Measurements from ENCODE around the gene BAHCC1.

The BAHCC1 gene

DNA sequence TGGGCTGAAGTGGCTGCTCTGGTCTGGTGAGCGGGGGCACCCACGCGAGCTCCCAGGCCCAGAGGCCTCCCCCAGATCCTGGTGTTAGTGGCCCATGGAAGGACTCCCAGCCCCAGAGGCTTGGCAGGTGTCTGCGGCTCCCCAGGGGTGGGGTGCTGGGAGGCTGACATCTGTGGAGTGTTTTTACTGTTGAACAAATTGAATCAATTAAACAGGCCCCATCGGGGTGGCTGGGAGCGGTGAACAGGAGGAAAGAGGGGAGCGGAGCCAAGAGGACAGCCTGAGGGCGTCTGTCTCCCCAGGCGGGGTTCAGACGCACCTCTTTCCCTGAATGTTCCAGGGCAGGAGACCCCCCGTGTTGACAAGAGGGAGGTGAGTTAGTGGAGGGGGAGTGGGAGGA, 87.4 kb downstream of the BAHCC1 start:
- no peak for DNase-seq

DNA sequence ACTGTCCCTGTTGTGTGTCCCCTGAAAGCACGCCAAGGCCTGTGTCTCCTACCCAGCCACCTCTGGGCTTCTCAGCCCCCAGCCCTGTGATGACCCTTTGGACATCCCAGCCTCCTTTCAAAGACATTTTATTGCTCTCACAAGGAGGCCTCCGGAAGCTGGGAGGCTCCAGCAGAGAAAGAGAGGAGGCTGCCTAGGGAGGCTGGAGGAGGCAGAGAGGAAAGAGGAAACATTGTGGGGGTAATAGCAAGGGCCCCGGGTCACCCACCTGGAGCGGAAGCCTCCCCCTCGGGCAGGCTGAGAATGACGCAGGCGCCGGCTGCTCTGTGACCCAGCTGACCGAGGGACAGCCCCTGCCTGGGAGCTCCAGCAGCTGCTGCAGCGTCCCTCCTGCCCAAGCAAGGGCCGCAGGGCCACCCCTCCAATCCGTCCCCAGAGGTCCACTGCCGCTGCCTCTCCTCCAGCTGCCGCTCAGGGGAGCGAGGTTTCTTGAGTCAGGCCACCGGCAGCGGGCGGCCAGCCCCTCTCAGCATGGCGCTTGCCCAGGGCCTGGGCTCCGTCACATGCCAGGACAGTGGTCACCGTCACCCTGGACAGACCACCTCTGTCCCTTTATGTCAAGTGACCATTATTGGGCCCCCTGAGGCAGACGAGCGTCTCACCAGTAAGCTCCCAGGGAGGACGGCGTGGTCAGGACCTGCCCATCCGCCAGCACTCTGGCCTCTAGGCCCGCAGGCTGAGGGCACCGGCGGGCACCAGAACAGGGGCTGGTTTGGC, 88.0 kb downstream of the BAHCC1 start:
- DNase-seq, result no peak

DNA sequence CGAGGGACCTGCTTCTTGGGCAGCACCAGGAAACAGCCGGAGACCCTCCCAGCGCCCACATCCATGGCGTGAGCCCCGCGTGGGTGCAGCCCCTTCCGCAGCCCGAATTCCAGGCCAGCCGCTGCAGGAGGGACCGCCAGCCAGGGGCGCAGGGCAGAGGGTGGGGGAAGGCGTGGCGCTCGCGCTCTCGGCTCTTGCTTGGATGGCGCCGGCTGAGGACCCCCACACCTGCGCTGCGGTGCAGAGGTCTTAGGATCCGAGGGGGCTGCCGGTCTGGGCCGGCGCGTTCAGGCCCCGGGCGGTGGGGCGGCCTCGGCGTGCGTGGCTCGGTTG, 88.6 kb downstream of the BAHCC1 start:
- peak; percentile 15 for DNase-seq

DNA sequence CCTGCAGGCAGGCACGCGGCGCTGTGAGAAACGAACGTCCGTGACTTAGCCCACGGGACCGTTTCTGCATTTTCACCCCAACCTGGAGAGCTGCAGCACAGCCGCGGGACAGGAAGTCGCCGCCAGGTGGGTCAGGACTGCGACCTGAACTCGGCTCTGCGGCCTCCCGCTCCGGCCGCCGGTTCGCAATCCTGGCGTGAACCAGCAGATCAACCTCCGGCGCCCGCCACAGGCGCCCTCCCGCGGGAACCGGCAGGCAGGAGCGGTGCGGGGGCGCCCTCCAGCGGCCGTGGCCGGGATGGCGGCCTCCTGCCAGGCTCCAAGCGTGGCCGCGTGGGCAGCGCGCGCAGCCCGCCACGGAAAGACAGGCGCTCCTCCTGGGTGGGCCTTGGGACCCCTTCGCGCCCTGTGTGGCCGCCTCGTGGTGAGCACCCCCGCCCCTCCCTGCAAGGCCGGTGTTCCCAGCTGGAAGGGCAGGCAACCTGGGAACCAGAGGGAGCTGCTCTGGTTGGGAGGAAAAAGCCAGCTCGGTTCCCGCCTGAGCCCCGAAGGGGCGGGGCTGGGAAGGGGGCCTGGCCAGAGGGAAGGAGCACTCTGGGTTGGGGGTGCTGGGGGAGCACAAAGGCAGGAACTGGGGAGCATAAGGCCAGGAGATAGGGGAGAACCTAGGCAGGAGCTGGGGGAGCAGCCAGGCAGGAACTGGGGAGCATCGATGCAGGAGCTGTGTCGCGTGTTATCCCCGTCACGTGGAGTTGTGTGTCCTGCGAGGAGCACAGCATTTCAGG, 89.1 kb downstream of the BAHCC1 start:
- DNase-seq, result peak; percentile 90

DNA sequence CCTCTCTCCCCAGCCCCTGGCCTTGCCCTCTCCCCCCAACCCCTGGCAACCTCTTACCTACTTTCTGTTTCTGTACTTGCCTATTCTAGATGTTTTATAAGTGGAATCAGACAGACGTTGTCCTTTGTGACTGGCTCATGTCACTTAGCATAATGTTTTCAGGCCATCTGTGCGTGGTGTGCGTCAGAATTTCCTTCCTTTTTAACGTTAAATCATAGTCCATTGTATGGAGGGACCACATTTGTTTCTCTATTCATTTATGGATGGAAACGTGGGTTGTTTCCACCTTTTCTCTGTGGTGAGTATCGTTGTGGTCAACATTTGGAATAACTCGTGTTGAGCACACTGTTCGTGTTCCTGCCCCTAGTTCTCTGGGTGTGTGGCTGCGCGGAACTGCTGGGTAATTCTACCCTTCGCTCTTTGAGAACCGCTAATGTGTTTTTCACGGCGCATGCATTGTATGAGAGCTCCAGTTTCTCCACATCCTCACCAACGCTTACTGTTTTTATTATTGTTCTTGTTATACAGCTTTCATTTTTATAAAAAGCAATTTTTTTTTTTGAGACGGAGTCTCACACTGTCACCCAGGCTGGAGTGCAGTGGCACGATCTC, 91.0 kb downstream of the BAHCC1 start:
- DNase-seq, result no peak

DNA sequence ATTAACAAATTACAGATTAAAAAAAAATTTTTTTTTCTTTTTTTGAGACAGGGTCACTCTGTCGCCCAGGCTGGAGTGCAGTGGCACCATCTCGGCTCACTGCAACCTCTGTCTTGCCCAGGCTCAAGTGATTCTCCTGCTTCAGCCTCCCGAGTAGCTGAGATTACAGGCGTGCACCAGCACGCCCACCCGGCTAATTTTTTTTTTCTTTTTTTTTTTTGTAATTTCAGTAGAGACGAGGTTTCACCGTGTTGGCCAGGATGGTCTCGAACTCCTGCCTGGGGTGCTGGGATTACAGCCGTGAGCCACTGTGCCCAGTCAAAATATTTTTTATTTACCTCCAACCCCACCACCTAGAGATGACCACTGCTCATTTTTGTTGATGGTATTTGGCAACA, 91.8 kb downstream of the BAHCC1 start:
- no peak for DNase-seq

DNA sequence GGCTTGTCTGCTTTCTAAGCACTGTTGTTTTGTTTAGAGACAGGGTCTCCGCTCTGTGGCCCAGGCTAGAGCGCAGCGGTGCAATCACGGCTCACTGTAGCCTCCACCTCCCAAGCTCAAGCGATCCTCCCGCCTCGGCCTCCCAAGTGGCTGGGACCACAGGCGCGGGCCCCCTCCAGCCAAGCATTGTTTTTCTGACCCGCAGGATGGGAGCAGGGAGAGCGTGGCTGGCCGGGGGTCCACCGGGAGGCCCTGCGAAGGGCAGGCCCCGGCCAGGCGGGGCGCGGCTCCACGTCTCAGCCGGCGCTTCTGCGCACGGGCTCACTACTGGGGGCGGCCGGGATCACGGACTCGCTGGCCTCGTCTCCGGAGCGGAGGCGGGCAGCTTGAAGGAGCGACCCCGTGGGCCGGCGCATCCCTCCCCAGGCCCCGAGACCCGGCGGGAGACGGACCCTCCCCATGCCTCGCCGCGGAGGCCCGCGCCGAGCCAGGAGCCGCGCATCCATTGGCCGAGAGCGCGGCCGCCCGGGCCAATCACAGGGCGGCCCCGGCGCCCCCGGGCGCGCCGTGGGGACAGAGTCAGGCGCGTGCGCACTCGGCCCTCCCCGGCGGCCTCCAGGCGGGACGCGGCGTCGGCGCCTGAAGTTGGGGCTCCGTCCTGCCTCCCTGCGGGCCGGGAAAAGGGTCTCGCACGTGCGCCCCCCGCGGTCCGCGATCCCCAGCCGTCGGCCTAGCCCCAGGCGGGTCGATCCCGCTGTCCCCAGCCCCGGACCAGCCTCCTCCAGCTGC, 92.4 kb downstream of the BAHCC1 start:
- DNase-seq, result peak; percentile 87

DNA sequence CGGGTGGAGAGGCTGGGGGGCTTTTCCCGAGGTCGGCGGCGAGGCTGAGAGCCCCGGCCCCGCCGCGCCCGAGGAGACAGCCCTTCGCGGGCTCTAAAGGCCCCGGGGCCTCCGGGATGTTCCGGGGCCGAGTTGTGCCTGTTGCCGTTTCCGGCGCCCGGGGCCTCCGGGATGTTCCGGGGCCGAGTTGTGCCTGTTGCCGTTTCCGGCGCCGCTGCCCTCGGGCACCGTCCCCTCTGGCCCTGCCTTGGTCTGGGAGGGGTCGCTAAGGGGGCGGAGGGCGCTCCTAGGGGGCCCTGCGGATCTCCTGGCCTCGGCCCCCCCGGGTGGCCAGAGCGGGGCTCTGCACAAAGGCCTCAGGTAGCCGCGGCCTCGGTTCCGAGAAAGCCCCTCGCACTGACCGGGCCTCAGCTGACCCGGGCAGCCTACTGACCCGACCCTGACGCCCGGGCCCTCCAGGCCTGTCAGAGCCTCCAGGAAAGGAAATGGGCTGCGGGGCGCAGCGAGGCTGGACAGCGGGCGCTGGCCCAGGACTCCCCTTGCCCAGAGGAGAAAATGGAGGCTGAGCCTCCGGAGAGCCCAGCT, 93.1 kb downstream of the BAHCC1 start:
- no peak for DNase-seq

DNA sequence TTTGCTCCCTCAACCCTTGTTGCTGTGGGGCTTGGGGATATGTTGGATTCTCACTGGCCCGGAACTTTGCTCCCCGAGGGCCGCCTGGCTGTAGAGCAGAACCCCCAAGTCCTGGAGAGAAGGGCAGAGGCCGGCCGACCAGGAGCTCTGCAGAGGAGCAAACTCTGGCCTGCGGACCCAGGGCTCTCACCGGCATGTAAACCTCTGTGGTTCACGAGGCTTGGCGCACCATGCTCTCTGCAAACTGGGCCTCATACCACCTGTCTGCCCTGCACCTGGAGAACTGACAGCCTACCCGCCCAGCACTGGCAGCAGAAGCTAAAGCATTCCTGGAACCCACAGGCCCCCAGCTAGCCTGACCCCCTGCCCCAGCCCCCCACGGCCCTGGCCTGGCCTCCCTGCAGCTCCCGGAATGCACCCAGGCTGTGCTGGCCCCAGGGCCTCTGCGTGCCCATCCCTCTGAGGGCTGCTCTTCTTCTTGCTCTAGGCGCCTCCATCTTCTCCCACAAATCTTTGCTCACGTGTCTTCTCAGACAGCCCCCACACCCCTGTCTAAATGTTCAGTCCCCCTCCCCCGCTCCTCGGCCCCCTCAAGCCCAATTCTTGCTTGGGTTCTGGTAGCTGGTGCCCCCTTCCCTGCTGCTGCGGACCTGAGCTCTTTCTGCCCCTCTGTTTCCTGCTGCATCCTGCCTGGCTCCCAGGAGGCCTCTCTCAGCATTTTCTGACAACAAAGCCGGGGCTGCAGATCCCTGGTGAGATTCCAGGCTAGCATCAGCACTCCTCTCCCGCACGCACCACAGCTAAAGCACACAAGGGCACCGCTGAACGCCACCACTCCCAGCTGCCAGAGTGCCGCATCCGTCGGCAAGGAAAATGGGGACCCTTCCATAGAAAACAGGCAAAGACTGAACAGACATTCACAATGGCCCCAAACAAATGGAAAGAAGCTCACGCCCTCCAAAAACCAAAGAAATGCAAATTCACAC, 94.0 kb downstream of the BAHCC1 start:
- no peak for DNase-seq

DNA sequence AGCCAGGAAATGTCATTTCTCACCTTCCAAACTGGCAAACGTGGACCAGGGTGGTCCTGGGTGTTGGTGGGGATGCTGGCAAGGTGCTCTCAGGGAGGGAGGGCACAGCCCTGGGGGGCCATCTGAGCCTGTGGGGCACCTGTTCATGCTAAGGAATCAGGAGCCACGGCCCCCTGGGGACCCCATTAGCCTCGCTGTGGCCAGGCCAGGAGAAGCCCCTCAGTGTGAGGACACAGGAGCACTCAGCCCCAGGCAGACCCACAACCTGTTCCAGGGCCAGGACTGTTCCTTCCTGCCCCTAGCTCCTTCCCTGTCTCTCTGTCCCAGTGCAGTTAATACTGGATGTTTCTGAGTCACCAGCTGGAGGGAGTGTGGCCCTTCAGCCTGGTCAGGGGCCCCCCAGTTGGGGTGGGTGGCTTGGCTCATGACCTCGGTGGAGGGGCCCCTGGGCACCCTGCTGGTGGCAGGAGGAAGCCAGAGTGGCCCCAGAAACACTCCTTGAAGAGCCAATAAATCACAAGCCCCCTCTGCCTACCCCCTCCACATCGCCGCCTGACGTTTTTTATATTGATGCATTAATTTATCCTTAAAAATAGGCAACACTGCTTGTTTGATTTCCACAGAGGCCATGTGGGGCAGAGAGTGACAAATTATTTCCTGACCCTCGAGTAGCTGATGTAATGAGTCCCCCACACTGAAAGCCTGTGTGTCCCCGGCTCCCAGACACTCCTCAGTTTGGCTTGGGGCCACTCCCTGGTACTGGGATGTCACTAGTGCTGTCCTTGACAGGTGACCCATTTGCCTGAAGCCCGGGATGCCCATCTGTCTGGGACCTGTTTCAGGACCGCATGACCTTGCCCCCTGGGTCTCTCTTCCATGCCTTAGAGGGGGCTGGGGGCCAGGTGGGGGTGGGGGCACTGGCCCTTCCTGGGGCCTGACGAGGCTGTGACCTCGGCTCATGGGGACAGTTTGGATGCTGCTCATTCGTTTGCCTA, 95.0 kb downstream of the BAHCC1 start:
- no peak for DNase-seq

DNA sequence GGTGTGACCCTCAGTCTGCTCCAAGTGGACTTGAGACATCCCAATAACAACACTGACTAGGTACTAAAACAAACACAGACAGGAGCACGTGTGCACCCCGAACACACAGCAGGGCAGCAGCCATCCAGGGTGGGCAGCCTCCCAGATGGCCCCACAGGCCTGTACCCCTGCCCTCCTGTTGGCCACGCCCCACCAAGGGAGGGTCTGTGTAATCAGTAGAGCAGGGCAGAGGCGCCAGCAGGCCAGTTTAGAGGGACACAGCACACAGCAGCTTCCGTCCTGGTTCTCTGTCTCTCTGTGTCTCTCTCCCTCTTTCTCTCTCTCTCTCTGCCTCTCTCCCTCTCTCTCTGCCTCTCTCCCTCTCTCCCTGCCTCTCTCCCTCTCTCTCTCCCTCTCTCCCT, 95.9 kb downstream of the BAHCC1 start:
- DNase-seq, result no peak

DNA sequence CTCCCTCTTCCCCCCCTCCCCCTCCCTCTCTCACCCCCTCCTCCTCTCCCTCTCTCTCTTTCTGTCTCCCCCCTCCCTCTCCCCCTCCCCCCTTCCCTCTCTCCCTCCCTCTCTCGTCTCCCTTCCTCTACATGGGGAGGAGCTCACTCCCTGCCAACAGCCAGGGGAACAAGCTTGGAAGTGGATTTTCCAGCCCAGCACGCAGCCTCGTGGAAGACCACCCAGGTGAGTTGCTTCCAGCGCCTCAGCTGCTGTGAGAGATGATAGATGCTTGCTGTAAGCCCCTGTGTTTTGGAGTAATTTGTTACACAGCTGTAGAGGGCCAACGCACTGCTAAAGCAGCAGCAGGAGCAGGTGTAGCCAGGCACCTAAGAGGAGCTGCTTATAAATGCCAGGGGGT, 96.5 kb downstream of the BAHCC1 start:
- no peak for DNase-seq

DNA sequence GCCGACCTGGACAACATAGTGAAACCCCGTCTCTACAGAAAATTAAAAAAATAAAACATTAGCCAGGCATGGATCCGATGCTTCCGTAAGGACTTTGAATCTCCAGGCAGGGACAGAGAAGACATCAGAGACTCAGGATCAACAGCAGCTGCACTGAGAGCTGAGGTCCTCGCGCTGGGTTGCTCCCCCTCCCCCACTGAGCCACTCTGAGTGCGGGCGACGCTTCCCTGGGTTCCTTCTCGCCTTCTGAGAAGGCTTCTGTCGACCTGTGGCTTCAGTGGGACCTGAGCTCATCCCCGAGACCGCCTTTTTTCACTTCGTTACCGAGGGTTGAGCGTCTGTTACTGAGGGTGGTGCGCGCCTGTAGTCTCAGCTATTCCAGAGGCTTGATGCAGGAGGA, 96.9 kb downstream of the BAHCC1 start:
- DNase-seq, result no peak

DNA sequence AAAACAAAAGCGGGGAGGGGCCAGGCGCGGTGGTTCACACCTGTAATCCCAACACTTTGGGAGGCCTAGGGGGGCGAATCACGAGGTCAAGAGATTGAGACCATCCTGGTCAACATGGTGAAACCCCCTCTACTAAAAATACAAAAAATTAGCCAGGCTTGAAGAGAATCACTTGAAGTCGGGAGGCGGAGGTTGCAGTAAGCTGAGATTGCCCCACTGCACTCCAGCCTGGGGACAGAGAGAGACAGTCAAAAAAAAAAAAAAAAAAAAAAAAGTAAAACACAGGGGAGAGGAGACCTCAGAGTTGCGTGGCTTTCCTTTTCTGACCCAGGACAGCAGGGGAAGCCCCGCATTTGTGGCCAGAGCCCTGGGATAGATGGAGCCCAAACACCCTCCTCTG, 97.4 kb downstream of the BAHCC1 start:
- no peak for DNase-seq

DNA sequence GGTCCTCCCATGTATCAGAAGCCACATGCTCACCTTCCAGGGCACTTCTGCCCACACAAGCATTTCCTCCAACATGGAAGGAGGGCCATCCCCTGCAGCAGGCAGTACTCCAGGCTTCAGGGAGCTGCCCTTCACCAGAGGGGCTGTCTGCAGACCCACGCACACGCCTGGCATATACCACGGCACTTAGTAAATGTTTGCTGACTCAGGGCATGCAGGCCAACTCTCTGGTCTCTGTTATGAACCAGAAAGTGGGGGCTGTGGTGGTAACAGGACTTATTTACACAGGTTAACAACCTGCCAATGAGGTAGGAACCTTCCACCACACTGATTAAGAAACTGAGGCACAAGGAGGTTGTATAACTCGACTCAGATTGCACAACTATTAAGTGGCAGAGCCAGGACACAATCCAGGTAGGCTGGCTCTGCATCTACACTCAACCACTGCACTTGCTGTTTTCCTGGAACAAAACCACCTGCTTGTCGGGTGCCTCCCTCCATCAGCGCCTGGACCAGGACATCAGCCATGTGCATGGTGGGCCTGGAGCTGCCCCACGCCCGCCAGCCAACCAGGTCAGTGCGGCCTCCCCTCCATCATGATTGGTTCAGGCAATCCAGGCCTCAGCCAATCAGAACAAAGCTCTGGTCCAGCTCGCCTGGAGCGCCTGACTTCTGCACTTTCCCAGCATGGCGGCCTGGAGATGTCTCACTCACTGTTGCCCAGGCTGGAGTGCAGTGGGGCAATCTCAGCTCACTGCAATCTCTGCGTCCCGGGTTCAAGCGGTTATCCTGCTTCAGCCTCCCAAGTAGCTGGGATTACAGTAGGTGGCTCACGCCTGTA, 98.2 kb downstream of the BAHCC1 start:
- no peak for DNase-seq

DNA sequence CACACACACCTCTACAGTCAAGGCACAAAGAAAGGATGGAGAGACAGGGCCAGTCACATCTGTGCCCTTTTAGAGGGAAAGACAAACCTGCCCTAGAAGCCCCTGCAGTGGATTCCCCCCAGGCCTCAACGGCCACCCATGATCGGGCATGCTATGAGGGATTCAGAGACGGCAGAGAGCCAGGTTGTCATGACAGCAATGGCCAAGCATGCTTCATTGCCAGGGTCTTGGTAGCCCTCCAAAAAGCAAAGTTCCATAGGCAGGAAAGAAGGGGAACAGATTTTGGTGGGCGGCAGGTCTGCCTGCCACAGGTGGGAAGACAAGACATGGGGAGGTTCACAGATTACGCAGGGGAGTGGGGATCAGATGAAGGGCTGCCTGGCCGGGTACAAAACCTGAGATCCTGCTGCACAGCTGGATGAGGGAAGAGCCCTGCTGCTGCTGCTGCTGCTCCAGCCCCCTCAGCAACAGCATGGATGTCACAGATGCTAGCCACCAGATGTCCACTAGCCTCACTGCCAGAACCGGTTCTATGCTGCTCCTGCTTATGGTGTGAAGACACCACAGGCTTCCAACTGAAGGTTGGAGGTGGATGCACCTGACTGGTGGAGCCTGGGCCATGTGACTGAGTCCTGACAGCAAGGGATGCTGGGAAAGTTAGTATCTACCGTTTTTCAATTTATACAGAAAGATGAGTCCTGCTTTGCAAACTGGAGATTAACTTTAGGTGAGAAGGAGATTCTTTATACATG, 99.5 kb downstream of the BAHCC1 start:
- DNase-seq, result no peak

DNA sequence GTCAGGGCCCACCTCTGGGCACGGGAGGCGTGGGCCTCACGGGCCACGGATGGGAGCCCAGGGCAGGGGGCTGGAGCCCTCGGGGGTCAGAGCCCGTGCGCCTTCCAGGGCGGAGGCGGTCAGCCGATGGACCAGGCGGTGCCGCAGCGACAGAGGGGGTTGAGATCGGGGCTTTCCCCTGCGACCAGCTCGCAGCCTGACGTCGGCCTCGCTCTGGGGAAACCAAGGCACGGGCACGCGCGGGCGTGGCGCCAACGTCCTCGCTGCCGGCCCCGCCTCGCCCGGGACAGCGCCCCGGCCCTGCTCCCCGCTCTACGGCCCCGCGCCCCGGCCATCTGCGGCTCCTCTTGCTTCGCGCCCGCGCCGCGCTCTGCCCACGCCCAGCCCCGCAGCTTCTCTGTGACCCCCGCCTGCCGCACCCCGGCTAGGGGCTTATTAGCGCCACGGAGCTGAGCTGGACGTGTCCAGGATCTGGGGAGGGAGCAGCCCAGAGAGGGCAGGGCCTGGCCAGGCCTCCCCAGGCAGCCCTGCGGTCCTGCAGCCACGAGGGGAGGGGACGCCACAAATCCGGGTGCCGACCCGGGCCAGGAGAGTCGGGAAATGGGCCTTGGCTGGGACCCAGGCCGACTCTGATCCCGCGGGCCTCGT, 103.8 kb downstream of the BAHCC1 start:
- no peak for DNase-seq

DNA sequence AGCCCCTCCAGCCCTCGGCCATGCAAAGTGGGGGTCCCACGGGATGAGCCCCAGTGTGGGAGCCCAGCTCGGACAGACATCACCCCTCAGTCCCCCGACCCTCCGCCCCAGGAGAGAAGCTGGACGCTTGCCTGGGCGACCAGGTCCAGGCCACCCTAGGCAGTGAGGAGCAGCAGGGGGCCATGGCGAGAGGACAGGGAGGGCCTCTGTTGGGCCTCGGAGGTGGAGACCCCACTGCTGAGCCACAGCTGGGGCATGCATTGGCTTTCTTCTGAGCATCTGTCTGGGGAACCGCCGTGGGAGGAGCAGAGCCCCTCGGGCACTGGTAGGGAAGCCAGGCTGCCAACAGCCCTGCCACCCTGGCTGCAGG, 104.3 kb downstream of the BAHCC1 start:
- no peak for DNase-seq

All from stimulated activated CD4-positive, alpha-beta T cell treated with anti-CD3 and anti-CD28 coated beads, Interleukin-4, amount 100 ng/mL, for 1 hour (primary cell).